Right lobe of liver (tissue), 6 donors: ENCODE data around the gene MCAT. TPM values are rescaled to one million over a fixed set of nuclear protein-coding genes. Genes with fewer than 3 reads are reported as not detected.

Source experiments
- ATAC-seq, 4 donors: fragments of 200-7000 bp; cut with Tn5 transposase; one replicate each; pipeline ENCODE4 v1.9.1; 2020; ENCODE audit warnings: mild to moderate bottlenecking in 4 of 4, moderate library complexity in 4 of 4
- DNase-seq, 3 donors: peaks; one replicate each; pipeline ENCODE4 v3.0.0-alpha.2; 2020
- H3K27ac ChIP-seq, 3 donors: fragments of 200-600 bp; one replicate each; pipeline ENCODE4 v1.8.0; 2022
- H3K27me3 ChIP-seq, 2 donors: fragments of 200-600 bp; one replicate each; pipeline ENCODE4 v1.8.0; 2022
- H3K36me3 ChIP-seq, 4 donors: fragments of 200-600 bp; sonication (generic) in 1 of 4; one replicate each; pipeline versions ENCODE4 v1.5.1 to v1.8.0; 2017 to 2022; ENCODE audit warnings: control low read depth in 1 of 4
- H3K4me1 ChIP-seq, 4 donors: fragments of 200-600 bp; sonication (generic) in 1 of 4; one replicate each; pipeline versions ENCODE4 v1.5.1 to v1.8.0; 2017 to 2022; ENCODE audit warnings: control low read depth in 1 of 4
- H3K4me3 ChIP-seq, 3 donors: fragments of 200-600 bp; one replicate each; pipeline ENCODE4 v1.8.0; 2022
- H3K9me3 ChIP-seq, 4 donors: fragments of 200-600 bp; sonication (generic) in 1 of 4; one replicate each; pipeline versions ENCODE4 v1.5.1 to v1.8.0; 2017 to 2022; ENCODE audit warnings: control low read depth in 1 of 4
- POLR2A ChIP-seq: fragments of 450-650 bp; IDR thresholded peaks from one replicate; pipeline ENCODE4 v1.6.1; 2017; ENCODE audit warnings: antibody characterized with exemption, mild to moderate bottlenecking
- WGBS: methylation state at CpG from one replicate; pipeline ENCODE4 v1.1.6; 2018; ENCODE audit warnings: low coverage, low lambda C conversion rate; ENCODE audit not compliant: insufficient coverage; ENCODE audit errors: missing lambda C conversion rate; 5-methylcytosine and 5-hydroxymethylcytosine counted together
- intact Hi-C, 2 donors: fragments of 100-400 bp; cut with DNase I; formaldehyde crosslinking; loops; one replicate each; pipeline versions ENCODE4 v1.11.2 to v1.14.1; 2022
- total RNA-seq, 6 experiments: library from RNA; depleted of rRNA in 2 of 6; stranded (reverse); fragments of >200 nt in 2 of 6; fragmentation: NEBNext Ultra II Directional in 3 of 6; extraction: Animal tissue kit (Norgen Biotek cat#: 25700) in 3 of 6; gene quantifications; one replicate each; pipeline versions ENCODE4 v1.1.0 to v1.2.4, GENCODE V29; 2016 to 2023
- TF ChIP-seq, protein P1 (sequence below), 4 donors: fragments of 200-600 bp in 3 of 4; fragments of 450-650 bp in 1 of 4; IDR thresholded peaks; one replicate each; pipeline versions ENCODE4 v1.5.1 to v1.8.0; 2016 to 2022; ENCODE audit warnings: antibody characterized with exemption in 4 of 4, mild to moderate bottlenecking in 2 of 4
- donor health status: DM: no; HTN: yes; CAD: no.
- donor health status: DM: no; HTN: no; CAD: no.
- donor health status: DM: no; HTN: no; CAD: no.
- donor health status: DM: no; HTN: yes; CAD: no.
- donor health status: DM: no; HTN: yes; CAD: no.

Gene MCAT
- total RNA-seq, 6 experiments from 2014 or later: 8.8 to 22.3 (median 11.4) TPM

DNA sequence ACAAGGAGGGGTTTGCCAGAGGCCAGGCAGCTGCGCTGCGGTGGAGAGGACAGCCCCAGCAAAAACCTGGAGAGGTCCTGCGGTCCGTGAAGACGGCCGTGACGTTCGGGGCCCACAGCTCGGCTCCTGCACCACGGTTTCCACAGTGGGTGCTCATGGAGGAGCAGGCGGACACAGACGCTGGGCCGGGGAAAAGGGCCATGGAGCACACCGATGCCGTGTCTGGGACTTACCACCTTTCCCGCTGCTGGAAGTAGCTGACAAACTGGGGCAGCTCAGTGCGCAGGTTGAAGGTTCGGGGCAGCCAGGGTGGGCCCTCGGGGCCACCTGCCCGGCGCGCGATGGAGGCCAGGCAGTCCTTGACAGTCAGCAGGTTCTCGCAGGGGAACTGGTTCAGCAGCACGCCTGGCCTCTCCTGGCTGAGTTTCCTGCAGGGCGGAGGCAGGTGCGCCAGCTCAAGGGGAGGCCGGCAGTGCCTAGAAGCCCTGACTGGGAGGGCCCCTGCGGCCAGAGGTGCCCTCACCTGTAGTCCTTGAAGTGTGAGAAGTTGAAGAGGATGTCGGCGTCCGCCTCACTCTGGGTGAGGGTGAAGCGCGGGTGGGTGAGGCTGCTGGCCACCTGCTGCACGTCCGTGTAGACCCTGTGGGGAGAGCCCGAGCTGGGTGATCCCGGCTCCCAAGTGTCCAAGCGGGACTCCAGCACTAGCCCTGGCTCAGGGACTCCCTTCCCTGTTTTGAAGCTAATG lies 30.9 kb upstream of the MCAT start:
- intact Hi-C loops: no loop called here
- Histone ChIP-seq H3K4me3 (no peak overlapping the region), H3K9me3 (no peaks in the 10 kb centered on the region), H3K27me3 (no peaks in the 10 kb centered on the region), H3K4me1 (no peaks in the 10 kb centered on the region), H3K36me3 (peaks cover 0 to 60% (median 12%) of the 10 kb centered on the region in 4 donors), H3K27ac (no peak overlapping the region)
- ATAC-seq (no peak), DNase-seq (no peak)
- WGBS: 100% methylated on average over 2 of the region's 39 CpGs
- TF ChIP-seq, protein P1, sequence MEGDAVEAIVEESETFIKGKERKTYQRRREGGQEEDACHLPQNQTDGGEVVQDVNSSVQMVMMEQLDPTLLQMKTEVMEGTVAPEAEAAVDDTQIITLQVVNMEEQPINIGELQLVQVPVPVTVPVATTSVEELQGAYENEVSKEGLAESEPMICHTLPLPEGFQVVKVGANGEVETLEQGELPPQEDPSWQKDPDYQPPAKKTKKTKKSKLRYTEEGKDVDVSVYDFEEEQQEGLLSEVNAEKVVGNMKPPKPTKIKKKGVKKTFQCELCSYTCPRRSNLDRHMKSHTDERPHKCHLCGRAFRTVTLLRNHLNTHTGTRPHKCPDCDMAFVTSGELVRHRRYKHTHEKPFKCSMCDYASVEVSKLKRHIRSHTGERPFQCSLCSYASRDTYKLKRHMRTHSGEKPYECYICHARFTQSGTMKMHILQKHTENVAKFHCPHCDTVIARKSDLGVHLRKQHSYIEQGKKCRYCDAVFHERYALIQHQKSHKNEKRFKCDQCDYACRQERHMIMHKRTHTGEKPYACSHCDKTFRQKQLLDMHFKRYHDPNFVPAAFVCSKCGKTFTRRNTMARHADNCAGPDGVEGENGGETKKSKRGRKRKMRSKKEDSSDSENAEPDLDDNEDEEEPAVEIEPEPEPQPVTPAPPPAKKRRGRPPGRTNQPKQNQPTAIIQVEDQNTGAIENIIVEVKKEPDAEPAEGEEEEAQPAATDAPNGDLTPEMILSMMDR (IDR thresholded peaks at IDR 0.05): no peak
- TF ChIP-seq POLR2A: no peak

GRCh38 chr22:43173566-43173965 lies 30.4 kb upstream of the MCAT start:
- intact Hi-C loops: no loop called here

DNA sequence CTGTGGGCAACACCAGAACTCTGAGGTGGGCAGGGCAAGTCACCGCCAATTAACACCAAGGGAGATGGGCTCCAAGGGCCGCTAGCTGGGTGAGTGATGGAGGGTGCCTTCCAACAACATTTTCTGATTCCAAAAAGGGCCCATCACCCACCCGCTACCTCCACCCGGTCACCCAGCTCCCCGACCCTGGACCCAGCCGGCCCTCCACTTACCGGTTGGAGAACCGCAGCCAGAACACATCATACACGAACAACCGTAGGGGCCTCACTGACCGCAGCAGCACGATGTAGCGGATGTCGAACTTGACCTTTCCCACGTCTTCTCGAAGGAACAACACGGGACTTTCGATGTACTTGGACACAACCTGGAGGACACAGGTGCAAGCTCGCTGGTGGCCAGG lies 29.0 kb upstream of the MCAT start:
- TF ChIP-seq, protein P1 (IDR thresholded peaks at IDR 0.05): no peak
- TF ChIP-seq POLR2A: no peak
- H3K9me3 ChIP-seq: no peaks in the 10 kb centered on the region
- peaks cover 0 to 50% (median 8%) of the 10 kb centered on the region in 4 donors for H3K36me3 ChIP-seq
- 100% methylated on average over 5 of the region's 19 CpGs for WGBS
- H3K27ac ChIP-seq: no peak overlapping the region
- H3K27me3 ChIP-seq: no peaks in the 10 kb centered on the region
- H3K4me1 ChIP-seq: no peaks in the 10 kb centered on the region
- no peak for DNase-seq
- ATAC-seq: no peak
- intact Hi-C loops: no loop called here
- H3K4me3 ChIP-seq: no peak overlapping the region

More at GRCh38 chr22:43173566-43173965, 30.4 kb upstream of the MCAT start:
- Histone ChIP-seq H3K27me3 (no peaks in the 10 kb centered on the region), H3K9me3 (no peaks in the 10 kb centered on the region), H3K4me1 (no peaks in the 10 kb centered on the region), H3K4me3 (no peak overlapping the region), H3K27ac (no peak overlapping the region), H3K36me3 (peaks cover 0 to 54% (median 9%) of the 10 kb centered on the region in 4 donors)
- ATAC-seq (no peak), DNase-seq (no peak)
- 100% methylated on average over 4 of the region's 9 CpGs for WGBS
- TF ChIP-seq POLR2A: no peak
- TF ChIP-seq, protein P1 (IDR thresholded peaks at IDR 0.05): no peak

- no peak for ATAC-seq
Observed at GRCh38 chr22:43171607-43172006, 28.4 kb upstream of the MCAT start.

More at GRCh38 chr22:43171607-43172006, 28.4 kb upstream of the MCAT start:
- Histone ChIP-seq H3K9me3 (no peaks in the 10 kb centered on the region), H3K4me1 (no peaks in the 10 kb centered on the region), H3K36me3 (peaks cover 0 to 50% (median 8%) of the 10 kb centered on the region in 4 donors), H3K27ac (no peak overlapping the region), H3K4me3 (no peak overlapping the region), H3K27me3 (no peaks in the 10 kb centered on the region)
- intact Hi-C loops: no loop called here
- WGBS: no CpG with 5 or more reads among the region's 12 CpGs
- no peak for TF ChIP-seq POLR2A
- TF ChIP-seq, protein P1 (IDR thresholded peaks at IDR 0.05): no peak
- no peak for DNase-seq
